ENCODE measurements around the gene KLF18. TPM values are rescaled to one million over a fixed set of nuclear protein-coding genes. Genes with fewer than 3 reads are reported as not detected.

KLF18 gene
- total RNA-seq: not detected in 2 replicates

DNA sequence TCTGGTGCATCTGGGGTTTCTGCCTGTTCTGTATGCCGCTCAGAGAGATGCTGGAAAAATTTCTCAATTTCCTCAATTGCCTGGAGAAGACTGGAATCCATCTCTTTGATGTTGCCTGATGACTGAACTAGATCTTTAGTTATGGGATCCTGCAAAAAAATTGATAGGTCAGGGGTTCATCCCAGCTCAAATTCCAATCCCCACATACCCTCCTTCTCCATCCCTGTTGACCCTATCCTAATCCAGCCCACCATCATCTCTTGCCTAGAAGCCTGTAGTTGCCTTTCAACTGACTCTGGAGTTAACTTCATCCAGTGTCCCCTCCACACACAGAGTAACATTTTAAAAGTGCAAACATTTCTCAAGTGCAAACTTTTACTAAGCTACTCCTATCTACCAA lies at the start of gene KLF18:
TSS of gene KLF18 (minus strand) at position 101 of the 400 bp plus-strand sequence. CDS start at position 101, 0 bp downstream.

DNA sequence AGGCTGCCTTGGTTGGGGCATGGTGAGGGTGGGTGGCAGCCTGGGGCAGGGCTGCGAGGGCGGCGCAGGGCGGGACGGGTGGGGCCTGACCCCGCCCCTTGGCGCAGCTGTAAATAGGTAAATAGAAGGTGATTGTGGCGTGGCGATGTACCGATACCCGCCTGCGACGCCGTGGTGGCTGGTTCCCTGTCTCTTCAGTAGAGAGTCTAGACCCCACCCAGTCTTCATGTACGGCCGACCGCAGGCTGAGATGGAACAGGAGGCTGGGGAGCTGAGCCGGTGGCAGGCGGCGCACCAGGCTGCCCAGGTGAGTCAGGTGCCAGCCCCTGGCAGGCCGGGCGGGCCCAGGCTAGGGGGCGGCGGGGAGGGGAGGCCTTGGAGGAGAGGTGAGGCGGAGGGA lies 22.7 kb downstream of the KLF18 start, which contains the start of gene KLF17:
TSS of gene KLF17 (plus strand) at position 140 of the 400 bp plus-strand sequence. CDS start at position 227, 87 bp downstream.

Other genes with a start within 250 kb of the KLF18 start
- gene ARTN, start 207.8 kb downstream of the KLF18 start, total RNA-seq: under 0.01 and 0.29 TPM in 2 replicates
- gene IPO13, start 194.7 kb downstream of the KLF18 start, total RNA-seq: 18.3 and 30.1 TPM in 2 replicates
- gene DPH2, start 171.6 kb downstream of the KLF18 start, total RNA-seq: 8.3 and 12.4 TPM in 2 replicates
- 55.9 and 56.7 TPM in 2 replicates for gene ATP6V0B, start 166.7 kb downstream of the KLF18 start, total RNA-seq
- gene B4GALT2, start 162.4 kb downstream of the KLF18 start, total RNA-seq: 51.5 and 125 TPM in 2 replicates
- gene CCDC24, start 150.0 kb downstream of the KLF18 start, total RNA-seq: 3.6 and 3.8 TPM in 2 replicates
- gene SLC6A9, start 110.2 kb downstream of the KLF18 start, total RNA-seq: 1.6 and 7.4 TPM in 2 replicates
- gene KLF17, start 22.8 kb downstream of the KLF18 start, total RNA-seq: under 0.01 and 0.17 TPM in 2 replicates
- 24.6 and 27.9 TPM in 2 replicates for gene DMAP1, start 71.8 kb upstream of the KLF18 start, total RNA-seq
- 46.7 and 61.0 TPM in 2 replicates for gene ERI3, start 213.6 kb upstream of the KLF18 start, total RNA-seq

Measured in smooth muscle cell of trachea (primary cell).